Gastrocnemius medialis (tissue), 4 donors: Measurements from ENCODE around the gene PIK3R6. TPM values are rescaled to one million over a fixed set of nuclear protein-coding genes. Genes with fewer than 3 reads are reported as not detected.

Experiments
- ATAC-seq, 2 donors: fragments of 150-250 bp; one replicate each; pipeline ENCODE4 v1.9.1; 2016
- DNase-seq, 2 donors: peaks; one replicate each; pipeline ENCODE4 v3.0.0-alpha.2; 2019
- H3K27ac ChIP-seq, 4 donors: fragments of 200-600 bp; sonication (generic); 1 replicate in 1 of 4; 2 replicates in 3 of 4; pipeline ENCODE4 v1.5.1; 2016 to 2018; ENCODE audit warnings: mild to moderate bottlenecking in 2 of 4, moderate library complexity in 1 of 4
- H3K27me3 ChIP-seq, 3 donors: fragments of 200-600 bp; sonication (generic) in 2 of 3; 1 replicate in 1 of 3; 2 replicates in 2 of 3; pipeline versions ENCODE4 v1.5.1 to v1.6.0; 2016 to 2019; ENCODE audit warnings: mild to moderate bottlenecking in 1 of 3, moderate library complexity in 1 of 3
- H3K36me3 ChIP-seq, 2 donors: fragments of 200-600 bp; sonication (generic) in 1 of 2; one replicate each; pipeline ENCODE4 v1.5.1; 2017 to 2018
- H3K4me1 ChIP-seq, 2 donors: fragments of 200-600 bp; sonication (generic) in 1 of 2; one replicate each; pipeline ENCODE4 v1.5.1; 2016 to 2017; ENCODE audit warnings: mild to moderate bottlenecking in 2 of 2
- H3K4me3 ChIP-seq, 4 donors: fragments of 200-600 bp; sonication (generic) in 3 of 4; 1 replicate in 1 of 4; 2 replicates in 3 of 4; pipeline ENCODE4 v1.5.1; 2016 to 2019; ENCODE audit warnings: mild to moderate bottlenecking in 2 of 4
- H3K9me3 ChIP-seq, 3 donors: fragments of 200-600 bp; sonication (generic) in 2 of 3; 1 replicate in 1 of 3; 2 replicates in 2 of 3; pipeline ENCODE4 v1.5.1; 2016 to 2019
- CTCF ChIP-seq, 5 experiments: fragments of 450-650 bp in 3 of 5; fragments of 200-600 bp in 2 of 5; sonication (generic) in 2 of 5; IDR thresholded peaks in 4 of 5; conservative IDR thresholded peaks in 1 of 5; 1 replicate in 4 of 5; 2 replicates in 1 of 5; pipeline ENCODE4 v1.5.1; 2016 to 2019; ENCODE audit warnings: antibody characterized with exemption in 5 of 5, mild to moderate bottlenecking in 3 of 5, moderate library complexity in 3 of 5
- POLR2A ChIP-seq, 2 donors: fragments of 450-650 bp; IDR thresholded peaks; one replicate each; pipeline ENCODE4 v1.6.1; 2017; ENCODE audit warnings: antibody characterized with exemption in 2 of 2, mild to moderate bottlenecking in 2 of 2, moderate library complexity in 2 of 2
- in situ Hi-C, 4 donors: fragments of 200-750 bp; cut with MboI; loops; one replicate each; pipeline versions ENCODE4 v1.15.0 to v1.8.0; 2017; ENCODE audit warnings: low sequenced_read_pairs in 4 of 4
- intact Hi-C: fragments of 100-400 bp; cut with DNase I; formaldehyde crosslinking; loops from one replicate; pipeline ENCODE4 v1.15.1; 2023; ENCODE audit warnings: low total_unique reads
- total RNA-seq, 4 donors: library from RNA; depleted of rRNA; stranded (reverse); fragments of >200 nt; gene quantifications; one replicate each; pipeline versions ENCODE4 v1.1.0 to v1.2.3, GENCODE V29; 2016

Gene PIK3R6
- total RNA-seq, 4 donors from 2014 or later = 0.09 to 0.24 (median 0.16) TPM; not detected in 1

DNA sequence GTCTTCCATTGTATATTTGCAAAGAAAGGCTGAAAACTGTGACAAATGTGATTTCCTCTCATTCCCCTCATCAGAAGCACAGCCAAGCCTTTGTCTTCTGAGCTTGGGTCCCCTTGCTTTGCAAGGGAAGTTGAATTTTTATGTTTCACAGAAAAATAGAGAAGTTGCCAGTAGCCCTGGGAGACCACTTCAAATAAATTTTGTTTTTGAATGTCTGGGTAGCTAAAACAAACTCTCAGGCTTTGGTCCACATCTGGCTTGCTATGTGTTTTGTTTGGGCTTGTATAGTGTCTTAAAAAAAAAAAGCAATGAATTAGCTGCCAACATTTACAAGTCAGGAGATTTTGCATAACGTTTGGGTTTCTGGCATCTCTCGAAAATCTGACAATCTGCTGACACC lies 24.1 kb downstream of the PIK3R6 start:
- no peaks in the 10 kb centered on the region for H3K36me3 ChIP-seq
- no peak overlapping the region for H3K27ac ChIP-seq
- in situ Hi-C loops = no loop called here
- H3K27me3 ChIP-seq = no peaks in the 10 kb centered on the region
- no peak overlapping the region for H3K4me3 ChIP-seq
- no peak for DNase-seq
- intact Hi-C loops = no loop called here
- H3K9me3 ChIP-seq = no peaks in the 10 kb centered on the region
- TF ChIP-seq CTCF (IDR thresholded peaks at IDR 0.05 in 4 of 5, conservative IDR thresholded peaks at IDR 0.05 in 1 of 5) (no peak), POLR2A (IDR thresholded peaks at IDR 0.05) (no peak)
- ATAC-seq = no peak
- H3K4me1 ChIP-seq = no peaks in the 10 kb centered on the region

DNA sequence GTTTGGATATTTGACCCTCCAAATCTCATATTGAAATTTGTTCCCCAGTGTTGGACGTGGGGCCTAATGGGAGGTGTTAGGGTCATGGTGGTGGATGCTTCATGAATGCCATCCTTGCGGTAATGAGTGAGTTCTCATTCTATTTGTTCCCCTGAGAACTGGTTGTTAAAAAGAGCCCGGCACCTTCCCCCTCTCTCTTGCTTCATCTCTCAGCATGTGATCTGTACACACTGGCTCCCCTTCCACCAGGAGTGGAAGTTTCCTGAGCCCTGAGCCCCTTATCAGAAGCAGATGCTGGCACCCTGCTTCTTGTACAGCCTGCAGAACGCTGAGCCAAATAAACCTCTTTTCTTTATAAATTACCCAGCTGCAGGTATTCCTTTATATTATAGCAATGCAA lies 25.6 kb downstream of the PIK3R6 start:
- DNase-seq (no peak), ATAC-seq (no peak)
- intact Hi-C loops (no loop called here), in situ Hi-C loops (no loop called here)
- Histone ChIP-seq H3K27me3 (no peaks in the 10 kb centered on the region), H3K9me3 (no peaks in the 10 kb centered on the region), H3K36me3 (no peaks in the 10 kb centered on the region), H3K27ac (no peak overlapping the region), H3K4me3 (no peak overlapping the region), H3K4me1 (no peaks in the 10 kb centered on the region)
- TF ChIP-seq POLR2A (IDR thresholded peaks at IDR 0.05) (no peak), CTCF (IDR thresholded peaks at IDR 0.05 in 4 of 5, conservative IDR thresholded peaks at IDR 0.05 in 1 of 5) (no peak)

GRCh38 chr17:8839410-8839935 lies 28.0 kb downstream of the PIK3R6 start:
- in situ Hi-C loops (no loop called here), intact Hi-C loops (no loop called here)
- Histone ChIP-seq H3K27me3 (no peaks in the 10 kb centered on the region), H3K9me3 (no peaks in the 10 kb centered on the region), H3K27ac (no peak overlapping the region), H3K4me1 (no peaks in the 10 kb centered on the region), H3K4me3 (no peak overlapping the region), H3K36me3 (no peaks in the 10 kb centered on the region)
- TF ChIP-seq CTCF (IDR thresholded peaks at IDR 0.05 in 4 of 5, conservative IDR thresholded peaks at IDR 0.05 in 1 of 5) (no peak), POLR2A (IDR thresholded peaks at IDR 0.05) (no peak)
- DNase-seq = no peak
- no peak for ATAC-seq

DNA sequence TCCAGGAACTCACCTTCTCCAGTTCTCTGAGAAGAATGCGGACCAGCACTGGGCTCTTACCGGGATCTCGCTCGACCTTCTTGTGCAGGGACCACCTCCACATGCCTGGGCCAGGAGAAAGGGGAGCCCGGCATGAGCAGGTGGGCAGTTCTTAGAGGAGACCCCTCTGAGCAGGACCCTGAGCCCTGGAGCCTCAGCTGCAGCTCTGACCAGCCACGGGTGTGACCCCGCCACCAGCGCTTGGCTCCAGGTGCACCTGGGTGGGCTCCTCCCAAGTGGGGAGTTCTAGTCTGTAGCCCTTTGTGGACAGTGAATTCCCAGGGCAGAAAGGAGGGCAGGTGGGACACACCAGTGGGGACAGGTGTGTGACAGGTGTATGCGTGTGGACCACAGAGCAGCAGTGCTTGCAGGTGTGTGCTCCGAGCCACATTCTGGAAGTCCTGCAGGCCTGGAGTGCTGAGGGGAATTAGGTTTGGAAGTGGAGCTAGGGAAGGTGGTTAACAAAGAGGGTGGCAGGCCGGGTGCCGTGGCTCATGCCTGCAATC lies 28.9 kb downstream of the PIK3R6 start:
- no peak overlapping the region for H3K4me3 ChIP-seq
- H3K27ac ChIP-seq = no peak overlapping the region
- ATAC-seq (no peak), DNase-seq (no peak)
- in situ Hi-C loops (no loop called here), intact Hi-C loops (no loop called here)
- no peak for TF ChIP-seq CTCF (IDR thresholded peaks at IDR 0.05 in 4 of 5, conservative IDR thresholded peaks at IDR 0.05 in 1 of 5)
- no peak for TF ChIP-seq POLR2A (IDR thresholded peaks at IDR 0.05)
- no peaks in the 10 kb centered on the region for H3K9me3 ChIP-seq
- no peaks in the 10 kb centered on the region for H3K27me3 ChIP-seq
- H3K36me3 ChIP-seq = no peaks in the 10 kb centered on the region
- H3K4me1 ChIP-seq = no peaks in the 10 kb centered on the region

GRCh38 chr17:8837563-8838075 lies 29.9 kb downstream of the PIK3R6 start:
- Histone ChIP-seq H3K36me3 (no peaks in the 10 kb centered on the region), H3K4me3 (no peak overlapping the region), H3K4me1 (no peaks in the 10 kb centered on the region), H3K9me3 (no peaks in the 10 kb centered on the region), H3K27me3 (peaks cover 3 to 6% (median 5%) of the 10 kb centered on the region in 3 donors), H3K27ac (no peak overlapping the region)
- no peak for DNase-seq
- no peak for ATAC-seq
- in situ Hi-C loops = no loop called here
- intact Hi-C loops = no loop called here
- no peak for TF ChIP-seq POLR2A (IDR thresholded peaks at IDR 0.05)
- no peak for TF ChIP-seq CTCF (IDR thresholded peaks at IDR 0.05 in 4 of 5, conservative IDR thresholded peaks at IDR 0.05 in 1 of 5)
